GM18526 (cell line): ENCODE data around the gene ZNF26.

ENCODE experiments used
- POLR2A ChIP-seq: IDR thresholded peaks from 3 replicates; pipeline ENCODE4 v1.6.1; 2011; ENCODE audit not compliant: insufficient read length; ENCODE audit errors: extremely low read depth

Gene ZNF26

GRCh38 chr12:132986001-132986884 lies at the start of gene ZNF26:
Gene ZNF26 (plus strand): TSS chr12:132986367. CDS start chr12:132986841, 474 bp downstream.
- TF ChIP-seq POLR2A: peak; percentile 84

- TF ChIP-seq POLR2A: no peak
Measured at GRCh38 chr12:132937476-132937875, 48.7 kb upstream of the ZNF26 start.

GRCh38 chr12:132940071-132940719 lies 46.0 kb upstream of the ZNF26 start:
- TF ChIP-seq POLR2A: no peak

GRCh38 chr12:132941336-132941954 lies 44.7 kb upstream of the ZNF26 start:
- no peak for TF ChIP-seq POLR2A

GRCh38 chr12:132942611-132943010 lies 43.6 kb upstream of the ZNF26 start:
- TF ChIP-seq POLR2A: no peak

GRCh38 chr12:132945806-132946205 lies 40.4 kb upstream of the ZNF26 start:
- TF ChIP-seq POLR2A: no peak

GRCh38 chr12:132946246-132946820 lies 39.8 kb upstream of the ZNF26 start:
- TF ChIP-seq POLR2A: no peak

GRCh38 chr12:132948146-132949066 lies 37.8 kb upstream of the ZNF26 start:
- TF ChIP-seq POLR2A: no peak

GRCh38 chr12:132949936-132950837 lies 36.0 kb upstream of the ZNF26 start:
- no peak for TF ChIP-seq POLR2A

GRCh38 chr12:132950844-132951535 lies 35.2 kb upstream of the ZNF26 start:
- TF ChIP-seq POLR2A: no peak

GRCh38 chr12:132951649-132952048 lies 34.5 kb upstream of the ZNF26 start:
- no peak for TF ChIP-seq POLR2A

GRCh38 chr12:132952371-132953162 lies 33.6 kb upstream of the ZNF26 start:
- no peak for TF ChIP-seq POLR2A
